ENCODE results near the gene UTP25. TPM values are rescaled to one million over a fixed set of nuclear protein-coding genes. Genes with fewer than 3 reads are reported as not detected.
"Not testable (repeated sequence)": the region's sequence is repeated elsewhere in the genome, so short reads cannot be mapped to it uniquely, and the experiment has no call there.

UTP25 gene
- total RNA-seq, 2 donors from 2014 or later, result 5.2 to 6.4 TPM

DNA sequence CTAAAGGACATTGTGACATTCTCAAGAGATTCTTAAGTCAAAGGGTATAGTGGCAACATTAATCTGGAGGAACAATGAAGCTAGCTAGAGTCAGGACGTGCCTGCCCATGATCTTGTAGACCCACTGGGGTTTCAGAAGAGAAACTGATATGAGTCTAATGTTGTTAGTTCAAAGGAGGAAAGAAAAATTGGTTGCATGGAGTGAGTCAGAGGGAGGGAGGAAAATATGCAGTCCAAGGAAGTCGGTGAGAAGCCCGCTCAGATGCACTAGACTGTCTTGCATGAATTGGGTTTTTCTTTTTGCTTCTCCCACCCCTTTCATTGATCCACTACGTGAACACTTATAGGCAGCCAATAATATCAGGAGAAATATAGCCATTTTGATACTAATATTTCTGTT is 56.5 kb downstream of the UTP25 start:
- intact Hi-C loops (cut with DNase I), result no loop called here
- H3K27ac ChIP-seq, result no peak overlapping the region
- no peaks in the 10 kb centered on the region for H3K9me3 ChIP-seq
- H3K36me3 ChIP-seq, result no peaks in the 10 kb centered on the region
- DNase-seq, result no peak
- H3K9ac ChIP-seq (ENCODE audit: low read depth in 2 of 2, low read length in 2 of 2), result no peak overlapping the region
- H3K27me3 ChIP-seq, result no peaks in the 10 kb centered on the region
- no peaks in the 10 kb centered on the region for H3K4me1 ChIP-seq
- no peak overlapping the region for H3K4me3 ChIP-seq
- TF ChIP-seq CTCF (IDR thresholded peaks at IDR 0.05), result no peak

DNA sequence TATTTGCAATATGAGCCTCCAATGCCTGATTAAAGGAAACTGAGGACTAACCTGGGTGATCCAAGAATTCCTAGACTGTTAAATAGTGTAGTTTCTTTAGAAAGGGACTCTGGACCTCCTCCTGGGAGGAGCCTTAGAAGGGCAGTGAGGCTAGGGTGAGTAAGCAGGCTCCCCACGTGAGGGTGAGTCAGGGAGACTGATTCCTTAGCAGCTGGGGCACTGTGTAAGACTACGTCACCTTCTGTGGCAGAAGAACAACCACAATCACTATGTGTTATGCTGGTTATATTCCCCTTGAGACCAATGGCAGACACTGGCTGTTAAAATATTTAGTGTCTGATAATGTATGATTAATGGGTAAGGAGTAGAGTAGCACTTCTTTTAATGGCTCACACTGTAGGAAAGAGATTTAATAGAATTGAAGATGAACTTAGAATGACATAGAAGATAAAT is 56.9 kb downstream of the UTP25 start:
- H3K27me3 ChIP-seq, result no peaks in the 10 kb centered on the region
- no peak overlapping the region for H3K27ac ChIP-seq
- no peaks in the 10 kb centered on the region for H3K36me3 ChIP-seq
- intact Hi-C loops (cut with DNase I), result no loop called here
- peak; percentile 39 for DNase-seq
- no peak overlapping the region for H3K4me3 ChIP-seq
- no peaks in the 10 kb centered on the region for H3K4me1 ChIP-seq
- H3K9ac ChIP-seq (ENCODE audit: low read depth in 2 of 2, low read length in 2 of 2), result no peak overlapping the region
- no peaks in the 10 kb centered on the region for H3K9me3 ChIP-seq
- no peak for TF ChIP-seq CTCF (IDR thresholded peaks at IDR 0.05)

GRCh38 chr1:209885403-209886218 is 57.8 kb downstream of the UTP25 start:
- Histone ChIP-seq H3K27me3 (no peaks in the 10 kb centered on the region), H3K4me3 (no peak overlapping the region), H3K9me3 (no peaks in the 10 kb centered on the region), H3K9ac (ENCODE audit: low read depth in 2 of 2, low read length in 2 of 2) (no peak overlapping the region), H3K36me3 (no peaks in the 10 kb centered on the region), H3K4me1 (no peaks in the 10 kb centered on the region), H3K27ac (no peak overlapping the region)
- intact Hi-C loops (cut with DNase I), result no loop called here
- DNase-seq, result no peak
- TF ChIP-seq CTCF (IDR thresholded peaks at IDR 0.05), result no peak

DNA sequence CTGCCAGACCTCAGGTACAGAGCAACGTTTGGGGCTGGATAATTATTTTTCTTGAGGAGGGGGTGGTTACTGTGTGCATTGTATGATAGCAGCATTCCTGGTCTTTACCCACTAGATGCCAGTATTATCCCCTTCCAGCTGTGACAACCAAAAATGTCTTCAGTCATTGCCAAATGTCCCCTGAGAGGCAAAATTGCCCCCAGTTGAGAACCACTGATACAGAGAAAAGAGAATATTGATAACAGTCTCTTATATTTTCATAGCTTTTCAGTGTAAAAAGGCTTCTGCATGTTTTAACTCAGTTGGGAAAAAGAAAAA is 58.4 kb downstream of the UTP25 start:
- Histone ChIP-seq H3K27ac (no peak overlapping the region), H3K4me3 (no peak overlapping the region), H3K4me1 (no peaks in the 10 kb centered on the region), H3K9me3 (no peaks in the 10 kb centered on the region), H3K36me3 (no peaks in the 10 kb centered on the region), H3K9ac (ENCODE audit: low read depth in 2 of 2, low read length in 2 of 2) (no peak overlapping the region), H3K27me3 (no peaks in the 10 kb centered on the region)
- no peak for TF ChIP-seq CTCF (IDR thresholded peaks at IDR 0.05)
- intact Hi-C loops (cut with DNase I), result no loop called here
- no peak for DNase-seq

DNA sequence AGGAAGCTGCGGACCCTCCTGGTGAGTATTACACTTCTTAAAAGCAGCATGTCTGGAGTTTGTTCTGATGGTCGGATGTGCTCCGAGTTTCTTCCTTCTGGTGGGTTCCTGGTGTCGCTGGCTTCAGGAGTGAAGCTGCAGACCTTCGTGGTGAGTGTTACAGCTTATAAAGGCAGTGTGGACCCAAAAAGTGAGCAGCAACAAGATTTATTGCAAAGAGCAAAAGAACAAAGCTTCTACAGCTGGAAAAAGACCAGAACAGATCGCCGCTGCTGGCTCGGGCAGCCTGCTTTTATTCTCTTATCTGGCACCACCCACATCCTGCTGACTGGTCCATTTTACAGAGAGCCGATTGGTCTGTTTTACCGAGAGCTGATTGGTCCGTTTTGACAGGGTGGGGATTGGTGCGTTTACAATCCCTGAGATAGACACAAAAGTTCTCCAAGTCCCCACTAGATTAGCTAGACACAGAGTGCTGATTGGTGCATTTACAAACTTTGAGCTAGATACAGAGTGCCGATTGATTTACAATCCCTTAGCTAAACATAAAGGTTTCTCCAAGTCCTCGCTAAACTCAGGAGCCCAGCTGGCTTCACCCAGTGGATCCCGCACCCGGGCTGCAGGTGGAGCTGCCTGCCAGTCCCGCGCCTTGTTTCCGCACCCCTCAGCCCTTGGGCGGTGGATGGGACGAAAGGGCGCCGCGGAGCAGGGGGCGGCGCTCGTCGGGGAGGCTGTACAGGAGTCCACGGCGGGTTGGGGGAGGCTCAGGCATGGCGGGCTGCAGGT is 60.7 kb downstream of the UTP25 start:
- DNase-seq; intact Hi-C loops (cut with DNase I); H3K9ac ChIP-seq (ENCODE audit: low read depth in 2 of 2, low read length in 2 of 2); H3K27me3 ChIP-seq; H3K36me3 ChIP-seq; H3K4me3 ChIP-seq; H3K4me1 ChIP-seq; H3K9me3 ChIP-seq; H3K27ac ChIP-seq: not testable (repeated sequence)

DNA sequence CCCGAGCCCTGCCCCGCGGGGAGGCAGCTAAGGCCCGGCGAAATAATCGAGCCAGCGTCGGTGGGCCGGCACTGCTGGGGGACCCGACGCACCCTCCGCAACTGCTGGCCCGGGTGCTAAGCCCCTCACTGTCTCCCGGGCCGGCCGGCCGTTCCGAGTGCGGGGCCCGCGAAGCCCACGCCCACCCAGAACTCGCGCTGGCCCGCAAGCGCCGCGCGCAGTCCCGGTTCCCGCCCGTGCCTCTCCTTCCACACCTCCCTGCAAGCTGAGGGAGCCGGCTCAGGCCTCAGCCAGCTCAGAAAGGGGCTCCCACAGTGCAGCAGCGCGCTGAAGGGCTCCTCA is 61.3 kb downstream of the UTP25 start:
- H3K27me3 ChIP-seq, result no peaks in the 10 kb centered on the region
- H3K27ac ChIP-seq, result no peak overlapping the region
- TF ChIP-seq CTCF (IDR thresholded peaks at IDR 0.05), result no peak
- H3K4me3 ChIP-seq, result no peak overlapping the region
- H3K36me3 ChIP-seq, result no peaks in the 10 kb centered on the region
- no peak overlapping the region for H3K9ac ChIP-seq (ENCODE audit: low read depth in 2 of 2, low read length in 2 of 2)
- intact Hi-C loops (cut with DNase I), result no loop called here
- DNase-seq, result no peak
- H3K9me3 ChIP-seq, result no peaks in the 10 kb centered on the region
- H3K4me1 ChIP-seq, result no peaks in the 10 kb centered on the region

All from colonic mucosa (tissue), 4 donors.